GM12865 (cell line): ENCODE results near the gene BEST2.

Experiments used
- DNase-seq: peaks from one replicate; pipeline ENCODE4 v3.0.0; 2010; ENCODE audit warnings: low read depth
- H3K4me3 ChIP-seq: 2 replicates; pipeline ENCODE4 v1.5.1; 2011; ENCODE audit warnings: mild to moderate bottlenecking, low read depth, low read length, control low read depth
- CTCF ChIP-seq: IDR thresholded peaks from 2 replicates; pipeline ENCODE4 v1.5.1; 2011; ENCODE audit warnings: low read length, control low read depth, low read depth, inconsistent platforms; ENCODE audit not compliant: insufficient read depth; ENCODE audit errors: missing control alignments

The BEST2 gene

DNA sequence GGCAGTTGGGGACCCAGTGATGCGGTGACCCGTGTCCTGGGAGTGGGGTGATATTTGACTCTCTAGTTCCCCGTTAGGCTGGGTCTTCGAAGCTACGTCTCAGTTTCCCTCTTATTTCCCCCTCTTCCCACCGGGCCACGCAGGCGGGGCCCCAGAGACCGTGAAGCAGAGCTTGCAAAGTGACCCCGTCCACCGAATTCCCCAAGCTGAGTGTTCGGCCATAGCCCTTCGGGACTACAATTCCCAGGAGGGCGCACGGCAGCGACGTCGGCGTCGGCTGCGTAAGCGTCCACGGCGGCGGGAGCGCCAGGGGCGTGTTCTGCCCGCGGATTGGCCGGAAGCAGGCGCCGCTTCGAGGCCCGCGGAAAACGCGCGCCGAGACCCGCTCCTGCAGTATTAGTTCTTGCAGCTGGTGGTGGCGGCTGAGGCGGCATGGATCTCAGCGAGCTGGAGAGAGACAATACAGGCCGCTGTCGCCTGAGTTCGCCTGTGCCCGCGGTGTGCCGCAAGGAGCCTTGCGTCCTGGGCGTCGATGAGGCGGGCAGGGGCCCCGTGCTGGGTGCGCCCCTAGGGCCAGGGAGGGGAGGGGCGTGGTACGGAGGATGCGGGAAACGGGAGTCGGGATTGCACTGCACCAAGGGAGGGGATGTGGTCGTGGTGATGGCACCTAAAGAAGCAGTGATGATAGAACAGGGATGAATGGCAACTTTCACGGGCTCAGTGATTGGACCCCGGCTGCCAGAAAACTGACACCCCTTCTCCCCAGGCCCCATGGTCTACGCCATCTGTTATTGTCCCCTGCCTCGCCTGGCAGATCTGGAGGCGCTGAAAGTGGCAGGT, 54.9 kb downstream of the BEST2 start, which contains the start of gene RNASEH2A:
Gene RNASEH2A (plus strand): TSS at position 343 of the 840 bp plus-strand sequence. CDS start 90 bp downstream, at position 433.
- peak; percentile 96 for DNase-seq
- peak; percentile 0 for TF ChIP-seq CTCF
- peak within 1 kb of the TSS; percentile 88 for H3K4me3 ChIP-seq
